NCI-H748 treated with DMSO at 0.1 percent for 48 hours (cell line): ENCODE measurements around the gene IMPG2.
"Not testable (repeated sequence)": the region's sequence is repeated elsewhere in the genome, so short reads cannot be mapped to it uniquely, and the experiment has no call there.

Experiments used
- DNase-seq: peaks from one replicate; lab custom pipeline; 2025; lab: John Stamatoyannopoulos, UW

IMPG2 gene

DNA sequence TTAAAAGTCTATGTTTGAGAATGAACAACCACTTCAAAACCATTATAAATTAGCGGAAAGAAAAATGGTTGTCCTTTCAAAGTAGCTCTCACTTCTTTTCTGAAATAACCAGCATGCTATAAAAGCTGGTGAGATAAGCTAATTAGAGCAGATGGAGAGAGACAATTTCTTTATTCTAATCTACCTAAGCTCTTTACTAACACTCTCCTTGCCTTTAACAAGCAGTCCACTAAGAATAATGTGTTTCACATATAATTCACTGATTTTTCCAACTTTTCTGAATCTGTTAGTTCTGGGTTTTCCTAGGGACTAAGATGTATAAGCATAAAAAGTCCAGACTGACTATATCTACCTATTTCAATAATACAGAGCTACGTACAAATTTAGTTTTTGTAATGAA lies at the start of gene IMPG2:
Gene IMPG2, minus strand, starts transcription at position 101 of the 400 bp plus-strand sequence. CDS start 203 bp downstream, outside the sequence.
- no peak for DNase-seq

DNA sequence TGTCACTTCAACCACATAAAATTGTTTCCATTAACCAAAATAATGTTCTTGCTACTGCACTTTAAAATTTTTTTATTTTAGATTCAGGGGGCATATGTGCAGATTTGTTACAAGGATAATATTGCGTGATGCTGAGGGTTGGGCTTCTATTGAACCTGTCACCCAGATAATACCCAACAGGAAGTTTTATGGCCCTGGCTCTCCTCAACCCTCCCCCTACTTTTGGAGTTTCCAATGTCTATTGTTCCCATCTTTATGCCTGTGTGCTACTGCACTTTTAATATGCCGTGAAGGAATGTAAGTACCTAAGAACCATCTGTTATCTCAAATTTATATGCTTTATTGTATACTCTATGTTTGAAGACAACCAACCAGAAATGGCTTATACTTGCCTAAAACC lies 42.0 kb upstream of the IMPG2 start:
- DNase-seq = no peak

DNA sequence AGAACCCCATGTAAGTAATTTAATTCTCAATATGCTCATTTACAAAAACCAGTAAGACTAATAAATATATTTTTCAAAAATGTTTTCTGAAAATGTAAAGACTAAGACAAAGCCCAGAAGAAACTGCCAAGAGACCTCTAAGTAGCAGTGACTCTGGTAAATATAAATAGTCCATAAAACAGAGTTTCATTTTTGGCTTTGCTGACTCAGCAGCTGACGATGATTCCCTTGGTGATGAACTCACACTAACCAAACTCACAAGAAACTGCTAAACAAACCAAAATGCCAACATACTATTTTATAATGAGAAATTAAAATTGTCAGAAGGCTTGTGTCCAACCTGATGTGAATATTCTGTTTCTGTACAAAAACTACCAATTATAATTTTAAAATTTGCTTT lies 31.5 kb upstream of the IMPG2 start:
- DNase-seq = no peak

DNA sequence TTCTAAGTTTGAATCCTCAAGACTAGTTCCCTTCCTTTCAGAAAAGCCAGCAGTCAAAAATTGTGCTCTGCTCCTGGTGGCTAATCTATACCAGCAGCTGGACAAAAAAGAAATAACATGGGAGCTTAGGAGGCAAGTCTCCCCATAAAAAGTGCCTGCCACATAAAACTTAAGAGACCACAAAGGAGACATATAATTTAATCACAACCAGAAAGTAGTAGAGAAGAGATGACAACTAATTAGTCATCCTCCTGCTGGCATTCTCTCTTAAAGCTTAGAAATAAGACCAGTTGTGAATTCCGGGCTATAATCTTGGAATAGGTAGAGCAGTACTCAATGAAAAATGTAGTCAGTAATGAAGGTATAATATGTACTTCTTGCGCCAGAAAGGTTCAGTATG lies 20.2 kb upstream of the IMPG2 start:
- no peak for DNase-seq

DNA sequence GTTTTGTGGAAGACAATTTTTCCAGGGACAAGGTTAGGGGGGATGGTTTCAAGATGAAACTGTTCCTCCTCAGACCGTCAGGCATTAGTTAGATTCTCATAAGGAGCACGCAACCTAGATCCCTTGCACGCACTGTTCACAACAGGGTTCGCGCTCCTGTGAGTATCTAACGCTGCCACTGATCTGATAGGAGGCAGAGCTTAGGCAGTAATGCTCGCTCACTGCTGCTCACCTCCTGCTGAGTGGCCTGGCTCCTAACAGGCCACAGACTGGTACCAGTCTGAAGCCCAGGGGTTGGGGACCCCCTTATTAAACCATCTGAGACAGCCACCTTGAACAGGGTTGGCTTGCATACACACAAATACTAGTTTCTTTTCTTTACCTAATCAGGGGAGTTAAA lies 13.5 kb upstream of the IMPG2 start:
- DNase-seq = no peak

DNA sequence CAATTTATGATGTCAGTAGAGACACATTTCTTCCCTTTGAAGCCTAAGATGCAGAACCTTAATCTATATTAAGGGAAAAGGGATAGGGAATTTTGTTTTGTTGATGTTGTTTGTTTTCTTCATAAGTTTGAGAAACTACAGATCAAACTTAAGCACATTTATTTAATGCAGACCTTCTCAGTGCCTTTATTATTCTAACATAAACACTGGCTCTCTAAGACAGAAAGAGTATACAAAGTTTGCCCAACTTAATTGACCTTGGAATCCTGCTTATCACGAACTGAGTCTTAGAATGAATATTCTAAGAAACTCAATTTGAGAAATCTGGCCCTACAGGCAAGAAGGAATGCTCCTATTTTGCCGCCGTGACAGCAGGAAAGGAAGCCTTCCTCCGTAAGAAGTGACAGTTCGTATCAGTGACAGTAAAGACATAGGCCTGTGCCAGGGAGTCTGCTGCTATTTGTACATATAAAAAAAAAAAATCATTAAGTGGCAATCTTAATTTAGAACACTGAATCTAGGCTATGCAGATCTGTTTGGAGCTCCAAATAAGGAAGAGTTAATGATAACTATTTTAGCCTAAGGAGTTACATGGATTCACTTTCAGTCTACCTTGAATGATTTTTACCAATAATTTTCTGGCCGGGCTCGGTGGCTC lies 8.8 kb upstream of the IMPG2 start:
- no peak for DNase-seq

DNA sequence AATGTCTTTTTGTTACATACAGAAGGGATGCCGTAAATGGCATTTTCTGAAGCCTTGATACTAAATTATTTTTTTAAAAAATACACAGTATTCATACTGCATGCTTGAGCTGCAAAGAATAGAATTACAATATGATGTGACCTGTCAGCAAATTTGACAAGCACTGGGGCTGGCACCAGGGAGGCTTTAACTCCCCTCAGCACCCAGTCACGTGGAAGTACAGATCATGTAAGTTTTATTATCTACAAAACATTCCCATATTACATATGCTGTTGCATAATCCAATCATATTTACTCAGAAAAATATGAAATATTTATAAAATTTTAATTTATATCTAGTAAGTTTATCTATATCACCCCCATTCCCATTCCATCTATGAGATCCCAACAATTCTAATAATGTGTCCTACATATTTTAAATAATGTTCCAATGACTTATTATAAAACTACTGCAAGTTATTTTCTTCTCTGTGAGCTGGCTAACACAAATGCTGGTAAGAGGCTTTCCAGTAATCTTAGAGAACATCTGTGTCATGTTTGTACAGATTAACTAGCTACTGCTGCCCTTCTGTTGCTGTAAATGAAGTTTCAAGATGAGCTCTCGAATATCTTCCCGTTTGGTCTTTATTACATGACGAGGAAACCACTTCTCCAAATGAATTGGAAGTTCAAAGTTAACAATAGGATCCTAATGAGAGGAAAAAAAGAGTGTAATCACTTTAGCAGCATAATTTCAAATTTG lies 5.2 kb upstream of the IMPG2 start:
- no peak for DNase-seq

DNA sequence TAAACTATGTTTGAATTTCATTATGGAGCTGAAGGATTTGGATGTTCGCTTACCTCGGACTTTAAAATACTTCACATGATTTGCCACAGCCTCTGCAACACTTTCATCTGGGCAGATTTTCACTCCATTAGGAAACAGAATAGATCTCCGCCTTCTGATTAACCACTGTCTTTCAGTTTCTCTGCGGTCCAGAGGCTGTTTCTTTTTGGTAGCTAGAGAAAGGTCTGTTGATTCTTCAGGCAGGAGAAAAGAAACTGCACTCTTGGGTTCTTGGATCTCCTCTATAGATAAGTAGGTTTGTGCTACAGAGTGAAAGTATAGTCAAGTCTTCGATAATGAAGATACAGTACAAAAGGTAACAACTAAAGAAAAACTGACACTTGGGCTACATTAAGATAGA lies 844 bp downstream of the IMPG2 start:
- DNase-seq = no peak

DNA sequence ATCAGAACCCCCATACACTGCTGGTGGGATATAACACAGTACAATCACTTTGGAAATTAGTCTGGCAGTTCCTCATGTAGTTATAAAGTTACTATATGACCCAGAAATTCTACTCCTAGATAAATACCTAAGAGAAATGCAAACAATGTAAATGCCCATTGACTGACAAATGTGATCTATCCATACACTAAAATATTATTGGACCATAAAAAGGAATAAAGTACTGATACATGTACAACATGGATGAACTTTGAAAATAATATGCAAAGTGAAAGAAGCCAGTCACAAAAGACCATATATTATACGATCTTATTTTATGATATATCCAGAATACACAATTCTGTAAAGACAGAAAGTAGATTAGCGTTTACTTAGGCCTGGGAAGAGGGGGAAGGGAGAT lies 7.8 kb downstream of the IMPG2 start:
- DNase-seq = no peak

DNA sequence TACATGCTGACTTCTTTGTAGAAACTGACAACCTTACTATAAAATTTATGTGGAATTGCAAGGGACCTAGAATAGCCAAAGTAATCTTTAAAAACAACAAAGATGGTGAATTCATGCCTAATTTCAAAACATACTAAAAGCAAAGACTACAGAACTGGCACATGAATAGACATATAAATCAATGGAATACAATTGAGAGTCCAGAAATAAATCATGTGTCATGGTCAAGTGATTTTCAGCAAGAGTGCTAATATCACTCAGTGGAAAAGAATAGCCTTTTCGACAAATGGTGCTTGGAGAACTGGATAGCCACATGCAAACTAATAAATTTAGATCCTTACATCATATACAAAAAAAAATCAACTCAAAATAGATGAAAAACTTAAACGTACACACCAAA lies 8.7 kb downstream of the IMPG2 start:
- no peak for DNase-seq

DNA sequence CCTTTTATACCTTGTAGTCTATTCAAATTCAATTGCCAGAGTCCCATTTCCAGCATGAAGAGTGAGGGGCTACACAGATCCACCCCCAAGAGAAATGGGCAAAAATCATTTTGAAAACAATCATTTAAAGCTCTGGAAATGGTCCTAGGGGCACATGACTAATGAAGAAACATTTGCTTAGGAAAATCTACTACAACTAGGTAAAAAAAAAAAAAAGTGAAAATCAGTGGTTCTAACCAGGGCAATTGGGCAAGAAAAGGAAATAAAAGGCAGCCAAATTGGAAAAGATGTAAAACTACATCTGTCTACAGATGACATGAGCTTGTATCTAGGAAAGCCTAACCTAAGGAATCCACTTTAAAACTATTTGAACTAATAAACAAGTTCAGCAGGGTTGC lies 9.4 kb downstream of the IMPG2 start:
- DNase-seq = no peak

DNA sequence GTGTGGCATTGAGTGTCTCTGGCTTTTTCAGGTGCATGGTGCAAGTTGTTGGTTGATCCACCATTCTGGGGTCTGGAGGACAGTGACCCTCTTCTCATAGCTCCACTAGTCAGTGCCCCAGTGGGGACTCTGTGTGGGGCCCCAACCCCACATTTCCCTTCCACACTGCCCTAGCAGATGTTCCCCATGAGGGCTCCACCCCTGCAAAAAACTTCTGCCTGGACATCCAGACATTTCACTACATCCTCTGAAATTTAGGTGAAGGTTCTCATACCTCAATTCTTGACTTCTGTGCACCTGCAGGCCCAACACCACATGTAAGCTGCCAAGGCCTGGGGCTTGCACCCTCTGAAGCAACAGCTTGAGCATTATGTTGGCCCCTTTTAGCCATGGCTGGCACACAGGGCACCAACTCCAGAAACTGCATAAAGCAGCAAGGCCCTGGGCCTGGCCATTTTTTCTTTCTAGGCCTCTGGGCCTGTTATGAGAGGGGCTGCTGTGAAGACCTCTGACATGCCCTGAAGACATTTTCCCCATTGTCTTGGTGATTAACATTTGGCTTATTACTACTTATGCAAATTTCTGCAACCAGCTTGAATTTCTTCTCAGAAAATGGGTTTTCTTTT lies 12.1 kb downstream of the IMPG2 start:
- DNase-seq = not testable (repeated sequence)

DNA sequence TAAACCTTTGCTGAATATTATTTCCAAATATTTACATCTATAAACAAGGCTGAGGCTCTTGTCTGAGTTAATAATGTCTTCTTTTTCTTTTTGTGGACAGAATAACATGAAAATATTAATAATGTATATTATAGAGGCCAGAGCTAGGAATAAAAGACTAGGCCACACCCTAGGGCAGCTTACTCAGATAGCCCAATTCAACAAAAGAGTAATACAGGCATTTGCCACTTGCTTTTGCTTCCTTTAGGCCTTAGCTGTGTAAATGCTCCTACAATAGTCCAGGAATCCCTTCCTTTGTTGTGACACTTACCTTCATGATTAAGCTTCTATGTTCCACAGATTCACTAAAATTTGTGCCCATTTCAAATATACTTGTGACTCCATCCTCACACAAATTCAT lies 16.5 kb downstream of the IMPG2 start:
- no peak for DNase-seq

DNA sequence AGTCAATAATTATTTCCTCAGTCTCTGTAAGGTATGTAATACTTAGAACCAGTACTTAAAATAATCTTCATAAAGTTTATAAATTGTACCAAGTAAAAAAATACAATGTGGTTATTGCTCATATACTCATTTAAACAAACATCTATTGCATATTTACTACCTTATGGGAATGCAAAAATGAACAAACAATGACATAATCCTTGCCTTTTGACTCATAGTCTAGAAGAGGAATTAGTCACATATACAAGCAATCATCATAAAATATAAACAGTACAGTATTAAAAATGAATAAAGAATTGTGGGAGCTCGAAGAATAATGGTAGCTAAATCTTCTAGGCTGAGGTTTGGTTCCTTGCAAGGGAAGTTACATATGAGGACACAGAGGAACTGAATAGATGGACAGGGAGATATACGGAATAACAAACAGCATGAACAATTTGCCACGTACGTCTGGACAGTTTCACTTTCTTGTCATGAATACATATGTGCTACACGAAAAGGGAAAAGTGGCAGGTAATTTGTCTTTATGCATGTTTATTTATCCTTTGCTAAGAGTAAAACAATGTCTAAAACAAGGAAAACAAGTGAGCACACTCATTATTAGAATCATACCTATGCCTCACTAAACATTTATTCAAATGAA lies 17.2 kb downstream of the IMPG2 start:
- DNase-seq = no peak

DNA sequence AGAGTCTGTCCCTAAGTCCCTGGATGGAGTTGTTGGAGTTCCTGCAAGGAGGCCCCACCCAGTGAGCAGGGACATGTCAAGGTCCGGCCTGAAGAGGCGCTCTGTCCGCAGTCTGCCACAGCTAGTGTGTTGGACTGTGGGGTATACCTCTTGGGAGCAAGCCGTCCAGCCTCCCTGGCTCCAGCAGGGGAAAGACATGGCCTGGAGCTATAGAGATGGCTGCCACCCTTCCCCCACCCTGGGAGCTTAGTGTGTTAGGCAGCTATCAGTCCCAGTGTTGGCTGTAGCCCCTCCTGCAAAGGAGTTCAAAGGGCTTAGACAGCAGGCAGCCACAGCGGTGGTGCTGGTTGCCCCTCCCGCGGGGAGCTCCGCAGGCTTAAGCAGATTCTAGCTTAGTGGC lies 20.3 kb downstream of the IMPG2 start:
- DNase-seq = no peak

DNA sequence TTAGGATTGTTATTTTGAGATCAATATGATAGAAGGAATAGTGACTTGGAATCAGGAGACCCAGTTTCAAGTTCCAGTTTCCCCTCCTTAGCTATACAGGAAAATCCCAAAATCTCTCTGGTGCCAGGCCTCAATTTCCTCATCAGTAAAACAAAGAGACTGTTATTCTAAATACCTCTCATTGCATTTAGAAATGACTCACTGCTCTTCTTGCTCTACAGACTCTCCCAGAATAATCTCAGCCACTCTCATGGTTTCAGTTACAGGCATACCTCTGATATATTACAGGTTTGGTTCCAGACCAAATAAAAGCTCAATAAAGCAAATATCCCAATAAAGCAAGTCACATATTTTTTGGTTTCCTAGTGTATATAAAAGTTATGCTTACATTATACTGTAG lies 28.3 kb downstream of the IMPG2 start:
- DNase-seq = no peak

DNA sequence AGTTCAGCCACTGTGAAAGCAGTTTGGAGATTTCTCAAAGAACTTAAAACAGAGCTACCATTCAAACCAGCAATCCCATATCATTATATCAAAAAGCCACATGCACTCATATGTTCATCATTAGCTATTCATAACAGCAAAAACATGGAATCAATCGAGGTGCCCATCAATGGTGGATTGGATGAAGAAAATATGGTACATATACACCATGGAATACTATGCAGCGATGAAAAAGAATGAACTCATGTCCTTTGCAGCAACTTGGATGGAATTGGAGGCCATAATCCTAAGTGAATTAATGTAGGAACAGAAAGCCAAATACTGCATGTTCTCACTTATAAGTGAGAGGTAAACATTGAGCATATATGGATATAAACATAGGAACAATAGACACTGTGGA lies 32.1 kb downstream of the IMPG2 start:
- DNase-seq = no peak

DNA sequence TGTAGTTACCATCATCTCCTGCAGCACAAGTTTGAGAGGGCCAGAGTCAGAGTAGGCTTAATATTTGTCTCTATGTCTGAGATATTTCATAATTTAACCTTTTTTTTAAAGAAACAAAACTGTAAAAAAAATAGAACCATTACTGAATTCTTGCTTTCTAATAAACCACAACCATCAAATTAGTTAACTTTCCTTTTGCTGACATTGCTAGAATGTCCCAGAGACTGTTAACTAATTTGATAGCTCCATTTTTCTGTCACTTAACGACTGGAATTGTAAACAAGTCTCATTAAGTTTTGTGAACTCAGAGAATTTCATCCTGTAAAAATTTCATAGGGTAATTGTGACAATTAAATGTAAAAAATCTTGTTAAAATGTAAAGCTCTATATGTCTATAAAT lies 35.6 kb downstream of the IMPG2 start:
- DNase-seq = no peak

DNA sequence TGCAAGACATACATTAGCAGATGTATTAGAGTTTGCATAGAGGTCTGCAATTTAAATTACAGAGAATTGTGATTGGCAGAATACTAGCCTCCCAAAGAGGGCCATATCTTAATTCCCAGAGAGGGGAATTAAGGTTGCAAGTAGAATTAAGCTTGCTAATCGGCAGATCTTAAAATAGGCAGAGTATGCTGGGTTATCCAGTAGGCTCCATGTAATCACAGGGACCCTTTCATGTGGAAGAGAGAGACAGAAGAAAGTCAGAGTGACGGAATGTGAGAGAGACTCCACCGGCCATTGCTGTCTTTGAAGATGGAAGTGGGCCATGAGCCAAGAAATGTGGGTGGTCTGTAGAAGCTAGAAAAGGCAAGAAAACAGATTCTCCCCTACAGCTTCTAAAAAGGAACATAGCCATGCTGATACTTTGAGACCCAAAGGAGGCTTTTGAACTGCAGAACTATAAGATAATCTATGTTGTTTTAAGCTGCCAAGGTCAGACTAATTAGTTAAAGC lies 38.8 kb downstream of the IMPG2 start:
- no peak for DNase-seq

DNA sequence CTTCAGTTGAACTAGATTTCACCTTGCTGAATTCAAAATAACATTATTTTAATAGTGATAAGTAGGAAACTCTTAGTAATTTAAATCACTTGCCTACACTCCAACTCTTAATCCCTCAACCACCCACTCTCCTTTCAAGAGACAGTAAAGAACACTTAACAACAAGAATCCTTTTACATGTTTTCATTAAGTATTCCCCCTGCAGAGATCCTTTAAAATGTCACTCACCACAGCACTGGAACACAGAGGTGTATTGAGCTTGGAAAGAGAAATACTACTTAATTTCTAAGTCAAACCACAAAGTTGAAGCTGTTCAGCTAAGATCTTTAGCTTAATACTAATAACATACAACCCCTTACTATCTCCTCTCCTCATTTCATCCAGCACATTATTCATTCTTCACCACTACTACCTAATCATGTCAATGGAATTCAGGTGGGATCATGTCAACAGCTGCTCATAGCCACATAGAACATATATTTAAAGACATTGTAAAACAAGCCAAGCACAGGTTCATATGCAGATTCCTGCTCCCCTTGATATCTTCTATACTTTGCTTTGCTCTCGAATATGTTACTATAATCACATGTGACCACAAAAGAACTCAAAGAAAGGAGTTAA lies 40.5 kb downstream of the IMPG2 start:
- no peak for DNase-seq

DNA sequence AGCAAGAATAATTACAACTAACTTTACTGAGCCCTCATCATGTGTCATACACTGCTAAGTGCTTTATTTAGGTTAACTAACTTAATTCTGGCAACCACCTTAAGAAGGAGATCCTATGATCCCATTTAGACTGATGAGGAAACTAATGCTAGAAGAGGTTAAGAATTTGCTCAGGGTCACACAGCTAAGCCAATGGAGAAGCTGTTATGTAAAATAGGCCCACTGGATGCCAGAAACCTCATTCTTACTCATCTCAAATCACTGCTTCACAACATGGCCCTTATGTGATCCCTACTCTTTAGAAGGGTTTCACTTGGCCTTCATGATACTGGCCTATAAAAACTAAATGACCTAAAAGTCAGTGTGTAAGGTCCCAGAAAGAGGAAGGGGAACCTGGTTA lies 41.2 kb downstream of the IMPG2 start:
- no peak for DNase-seq

DNA sequence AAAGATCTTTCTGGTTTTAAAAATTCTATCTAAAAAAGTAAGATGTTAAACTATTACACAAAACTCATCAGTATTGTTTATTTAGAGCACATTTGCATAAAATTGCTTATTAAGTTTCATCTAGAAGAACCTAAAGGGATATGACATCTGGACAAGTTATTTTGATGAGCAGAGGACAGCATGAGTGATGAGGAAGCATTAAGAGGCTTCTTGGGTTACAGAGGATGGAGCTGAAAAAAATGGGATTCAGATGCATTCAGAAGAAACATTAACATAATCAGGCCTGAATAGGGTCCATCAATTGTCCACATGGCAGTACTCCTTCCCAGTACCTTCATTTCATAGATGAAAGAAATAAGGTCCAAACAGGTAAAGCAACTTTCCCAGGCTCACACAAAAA lies 41.6 kb downstream of the IMPG2 start:
- no peak for DNase-seq
